Panc1 (cell line): ENCODE results near the gene NBEAL2. TPM values are rescaled to one million over a fixed set of nuclear protein-coding genes. Genes with fewer than 3 reads are reported as not detected.

ENCODE experiments used
- ATAC-seq: fragments of 200-7000 bp; cut with Tn5 transposase; 2 replicates; pipeline ENCODE4 v1.9.1; 2020; ENCODE audit warnings: mild to moderate bottlenecking, moderate library complexity
- BruUV-seq: library from RNA; stranded (reverse); fragments of 400-500 nt; replicated peaks from 2 replicates; lab custom pipeline; 2021; lab: Mats Ljungman, UMichigan
- CTCF ChIA-PET: fragments of 300-600 bp; sonication (Branson Sonifier 250); formaldehyde crosslinking; loops from one replicate; lab custom pipeline; 2022; ENCODE audit warnings: antibody characterized with exemption; lab: Charles Lee
- POLR2A ChIA-PET: fragments of 300-600 bp; sonication (Branson Sonifier 250); formaldehyde crosslinking; loops from one replicate; lab custom pipeline; 2022; ENCODE audit warnings: antibody characterized with exemption; lab: Charles Lee
- DNase-seq: peaks from one replicate; pipeline ENCODE4 v3.0.0-alpha.2; 2010; ENCODE audit warnings: low read depth, low spot score
- H3K27ac ChIP-seq: 2 replicates; pipeline ENCODE4 v1.5.1; 2011; ENCODE audit warnings: mild to moderate bottlenecking, low read length, inconsistent platforms
- H3K27me3 ChIP-seq: fragments of 200-500 bp; sonication (Bioruptor generic); 2 replicates; pipeline ENCODE4 v1.6.0; 2014; ENCODE audit warnings: low read length, inconsistent platforms; ENCODE audit not compliant: control insufficient read depth, insufficient read depth
- H3K36me3 ChIP-seq: fragments of 200-500 bp; sonication (Bioruptor generic); 2 replicates; pipeline ENCODE4 v1.5.1; 2014; ENCODE audit warnings: inconsistent platforms, mild to moderate bottlenecking, low read length, moderate library complexity; ENCODE audit not compliant: control insufficient read depth, insufficient read depth
- H3K4me1 ChIP-seq: 2 replicates; pipeline ENCODE4 v1.5.1; 2011; ENCODE audit warnings: inconsistent platforms, mild to moderate bottlenecking, low read length, moderate library complexity; ENCODE audit not compliant: control insufficient read depth, insufficient read depth
- H3K4me3 ChIP-seq, 2 experiments: 2 replicates each; pipeline ENCODE4 v1.5.1; 2011 to 2012; ENCODE audit warnings: low read depth in 2 of 2, low read length in 2 of 2, mild to moderate bottlenecking in 2 of 2, inconsistent platforms in 1 of 2, moderate library complexity in 1 of 2
- H3K9me3 ChIP-seq: fragments of 200-500 bp; sonication (Bioruptor generic); 2 replicates; pipeline ENCODE4 v1.5.1; 2014; ENCODE audit warnings: low read depth, mild to moderate bottlenecking, inconsistent platforms, low read length, moderate library complexity; ENCODE audit not compliant: control insufficient read depth, insufficient read depth
- POLR2AphosphoS5 ChIP-seq: IDR thresholded peaks from 2 replicates; pipeline ENCODE4 v1.6.1; 2012; ENCODE audit warnings: mild to moderate bottlenecking, low read depth, low read length, moderate library complexity
- SIN3A ChIP-seq: IDR thresholded peaks from 2 replicates; pipeline ENCODE4 v1.6.1; 2012; ENCODE audit warnings: low read depth, mild to moderate bottlenecking, low read length, moderate library complexity, borderline replicate concordance; ENCODE audit not compliant: insufficient read depth
- TCF7L2 ChIP-seq: IDR thresholded peaks from 2 replicates; pipeline ENCODE4 v1.6.1; 2011; ENCODE audit warnings: mild to moderate bottlenecking, low read depth, low read length, inconsistent platforms
- in situ Hi-C: cut with HindIII; loops from 2 replicates; pipeline ENCODE4 v1.10.0; 2016; ENCODE audit warnings: low sequenced_read_pairs, low pct_unique_long_range_greater_than_20kb
- intact Hi-C: fragments of 100-400 bp; cut with micrococcal nuclease; formaldehyde crosslinking; loops from one replicate; pipeline ENCODE4 v1.10.0; 2022; ENCODE audit not compliant: unreplicated experiment
- total RNA-seq: library from RNA; stranded (reverse); gene quantifications from one replicate; pipeline ENCODE4 v1.2.1, GENCODE V29; 2021; ENCODE audit not compliant: unreplicated experiment
- TF ChIP-seq, protein P1 (sequence below), 2 experiments: IDR thresholded peaks; 2 replicates each; pipeline ENCODE4 v1.6.1; 2011 to 2012; ENCODE audit warnings: low read depth in 2 of 2, control low read depth in 1 of 2, low read length in 1 of 2, mild to moderate bottlenecking in 1 of 2, moderate library complexity in 1 of 2; ENCODE audit not compliant: insufficient read depth in 1 of 2
- TF ChIP-seq, protein P2 (sequence below): fragments of 450-650 bp; IDR thresholded peaks from 2 replicates; pipeline ENCODE4 v1.5.1; 2017; ENCODE audit warnings: mild to moderate bottlenecking

The NBEAL2 gene
- total RNA-seq, 1 experiment from 2014 or later, result 38.8 TPM

- ChIA-PET CTCF (no interaction called here), POLR2A (interaction anchor here (0.6 kb wide), 1 partner anchor 1621 kb away, joined by 3 read pairs; no protein-coding TSS in a partner anchor)
- DNase-seq, result no peak
- Histone ChIP-seq H3K4me3 (no peak overlapping the region), H3K9me3 (no peaks in the 10 kb centered on the region), H3K27me3 (no peaks in the 10 kb centered on the region), H3K27ac (no peak overlapping the region), H3K4me1 (peaks cover 3% of the 10 kb centered on the region), H3K36me3 (no peaks in the 10 kb centered on the region)
- no peak for ATAC-seq
- in situ Hi-C loops (no loop called here), intact Hi-C loops (no loop called here)
- TF ChIP-seq TCF7L2 (no peak), POLR2AphosphoS5 (no peak), SIN3A (no peak)
- TF ChIP-seq, protein P1, sequence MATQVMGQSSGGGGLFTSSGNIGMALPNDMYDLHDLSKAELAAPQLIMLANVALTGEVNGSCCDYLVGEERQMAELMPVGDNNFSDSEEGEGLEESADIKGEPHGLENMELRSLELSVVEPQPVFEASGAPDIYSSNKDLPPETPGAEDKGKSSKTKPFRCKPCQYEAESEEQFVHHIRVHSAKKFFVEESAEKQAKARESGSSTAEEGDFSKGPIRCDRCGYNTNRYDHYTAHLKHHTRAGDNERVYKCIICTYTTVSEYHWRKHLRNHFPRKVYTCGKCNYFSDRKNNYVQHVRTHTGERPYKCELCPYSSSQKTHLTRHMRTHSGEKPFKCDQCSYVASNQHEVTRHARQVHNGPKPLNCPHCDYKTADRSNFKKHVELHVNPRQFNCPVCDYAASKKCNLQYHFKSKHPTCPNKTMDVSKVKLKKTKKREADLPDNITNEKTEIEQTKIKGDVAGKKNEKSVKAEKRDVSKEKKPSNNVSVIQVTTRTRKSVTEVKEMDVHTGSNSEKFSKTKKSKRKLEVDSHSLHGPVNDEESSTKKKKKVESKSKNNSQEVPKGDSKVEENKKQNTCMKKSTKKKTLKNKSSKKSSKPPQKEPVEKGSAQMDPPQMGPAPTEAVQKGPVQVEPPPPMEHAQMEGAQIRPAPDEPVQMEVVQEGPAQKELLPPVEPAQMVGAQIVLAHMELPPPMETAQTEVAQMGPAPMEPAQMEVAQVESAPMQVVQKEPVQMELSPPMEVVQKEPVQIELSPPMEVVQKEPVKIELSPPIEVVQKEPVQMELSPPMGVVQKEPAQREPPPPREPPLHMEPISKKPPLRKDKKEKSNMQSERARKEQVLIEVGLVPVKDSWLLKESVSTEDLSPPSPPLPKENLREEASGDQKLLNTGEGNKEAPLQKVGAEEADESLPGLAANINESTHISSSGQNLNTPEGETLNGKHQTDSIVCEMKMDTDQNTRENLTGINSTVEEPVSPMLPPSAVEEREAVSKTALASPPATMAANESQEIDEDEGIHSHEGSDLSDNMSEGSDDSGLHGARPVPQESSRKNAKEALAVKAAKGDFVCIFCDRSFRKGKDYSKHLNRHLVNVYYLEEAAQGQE (IDR thresholded peaks at IDR 0.05; ENCODE audit: insufficient read depth in 1 of 2, low read depth in 2 of 2, low read length in 1 of 2), result no peak
- TF ChIP-seq, protein P2, sequence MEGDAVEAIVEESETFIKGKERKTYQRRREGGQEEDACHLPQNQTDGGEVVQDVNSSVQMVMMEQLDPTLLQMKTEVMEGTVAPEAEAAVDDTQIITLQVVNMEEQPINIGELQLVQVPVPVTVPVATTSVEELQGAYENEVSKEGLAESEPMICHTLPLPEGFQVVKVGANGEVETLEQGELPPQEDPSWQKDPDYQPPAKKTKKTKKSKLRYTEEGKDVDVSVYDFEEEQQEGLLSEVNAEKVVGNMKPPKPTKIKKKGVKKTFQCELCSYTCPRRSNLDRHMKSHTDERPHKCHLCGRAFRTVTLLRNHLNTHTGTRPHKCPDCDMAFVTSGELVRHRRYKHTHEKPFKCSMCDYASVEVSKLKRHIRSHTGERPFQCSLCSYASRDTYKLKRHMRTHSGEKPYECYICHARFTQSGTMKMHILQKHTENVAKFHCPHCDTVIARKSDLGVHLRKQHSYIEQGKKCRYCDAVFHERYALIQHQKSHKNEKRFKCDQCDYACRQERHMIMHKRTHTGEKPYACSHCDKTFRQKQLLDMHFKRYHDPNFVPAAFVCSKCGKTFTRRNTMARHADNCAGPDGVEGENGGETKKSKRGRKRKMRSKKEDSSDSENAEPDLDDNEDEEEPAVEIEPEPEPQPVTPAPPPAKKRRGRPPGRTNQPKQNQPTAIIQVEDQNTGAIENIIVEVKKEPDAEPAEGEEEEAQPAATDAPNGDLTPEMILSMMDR, result no peak
- no TSS peak for BruUV-seq
These were observed 25.3 kb upstream of the NBEAL2 start for GRCh38 chr3:46954178-46954577.

GRCh38 chr3:46955157-46955556 lies 24.3 kb upstream of the NBEAL2 start:
- no peak for TF ChIP-seq TCF7L2
- TF ChIP-seq POLR2AphosphoS5, result no peak
- TF ChIP-seq, protein P1 (IDR thresholded peaks at IDR 0.05; ENCODE audit: insufficient read depth in 1 of 2, low read depth in 2 of 2, low read length in 1 of 2), result no peak
- no peak for TF ChIP-seq SIN3A
- TF ChIP-seq, protein P2, result no peak
- no peaks in the 10 kb centered on the region for H3K27me3 ChIP-seq
- no peak overlapping the region for H3K4me3 ChIP-seq
- H3K36me3 ChIP-seq, result no peaks in the 10 kb centered on the region
- no peak for DNase-seq
- intact Hi-C loops, result no loop called here
- ChIA-PET POLR2A (no interaction called here), CTCF (no interaction called here)
- H3K27ac ChIP-seq, result no peak overlapping the region
- no peak for ATAC-seq
- no TSS peak for BruUV-seq
- no peaks in the 10 kb centered on the region for H3K9me3 ChIP-seq
- H3K4me1 ChIP-seq, result no peaks in the 10 kb centered on the region; the same call in none of the 2 replicates
- in situ Hi-C loops, result no loop called here
